Muscle of leg (tissue), 11 donors: ENCODE measurements around the gene FGFBP1. TPM values are rescaled to one million over a fixed set of nuclear protein-coding genes. Genes with fewer than 3 reads are reported as not detected.

Experiments used
- DNase-seq: peaks from one replicate; pipeline ENCODE4 v3.0.0; 2013
- H3K27ac ChIP-seq: one replicate; pipeline ENCODE4 v1.5.1; 2013; ENCODE audit warnings: mild to moderate bottlenecking, low read length, control low read depth
- H3K27me3 ChIP-seq: one replicate; pipeline ENCODE4 v1.6.1; 2013; ENCODE audit warnings: low read length; ENCODE audit not compliant: control insufficient read depth, insufficient read depth
- H3K36me3 ChIP-seq: one replicate; pipeline ENCODE4 v1.6.1; 2013; ENCODE audit warnings: low read length; ENCODE audit not compliant: control insufficient read depth, insufficient read depth
- H3K4me1 ChIP-seq: one replicate; pipeline ENCODE4 v1.6.1; 2013; ENCODE audit warnings: low read length; ENCODE audit not compliant: control insufficient read depth, insufficient read depth
- H3K4me3 ChIP-seq: one replicate; pipeline ENCODE4 v1.5.1; 2013; ENCODE audit warnings: low read length, control low read depth
- H3K9me3 ChIP-seq: replicated peaks from 2 replicates; pipeline ENCODE4 v1.6.1; 2013; ENCODE audit warnings: low read depth, low read length; ENCODE audit not compliant: control insufficient read depth
- WGBS: methylation state at CpG from one replicate; pipeline ENCODE4 v1.1.5; 2013; ENCODE audit warnings: missing lambda C conversion rate; ENCODE audit not compliant: insufficient coverage; 5-methylcytosine and 5-hydroxymethylcytosine counted together
- polyA plus RNA-seq, 8 donors: library from polyadenylated mRNA; unstranded; fragments of 120-200 nt; gene quantifications; one replicate each; pipeline versions ENCODE4 v1.2.1 to v1.2.3, GENCODE V29; 2013; ENCODE audit warnings: inconsistent platforms in 1 of 8, low replicate concordance in 1 of 8; ENCODE audit not compliant: insufficient read length in 8 of 8, insufficient read depth in 1 of 8
- total RNA-seq: library from RNA; stranded (reverse); fragments of 120-200 nt; gene quantifications from one replicate; pipeline ENCODE4 v1.2.4, GENCODE V29; 2013

The FGFBP1 gene
- total and polyA plus RNA-seq, 9 donors = 0.15 to 0.28 TPM; not detected in 7

- Histone ChIP-seq H3K27ac (no peak overlapping the region), H3K4me3 (no peak overlapping the region), H3K27me3 (no peaks in the 10 kb centered on the region), H3K9me3 (peaks cover 5% of the 10 kb centered on the region), H3K36me3 (peaks cover 3% of the 10 kb centered on the region), H3K4me1 (peaks cover 13% of the 10 kb centered on the region)
- WGBS = 60% methylated on average over 4 of the region's 5 CpGs
- DNase-seq = no peak
Observed at GRCh38 chr4:15964159-15964558, 25.6 kb upstream of the FGFBP1 start.

- DNase-seq = no peak
- no CpG with 5 or more reads among the region's 4 CpGs for WGBS
- Histone ChIP-seq H3K27me3 (no peaks in the 10 kb centered on the region), H3K27ac (no peak overlapping the region), H3K4me3 (no peak overlapping the region), H3K36me3 (peaks cover 3% of the 10 kb centered on the region), H3K4me1 (peaks cover 13% of the 10 kb centered on the region), H3K9me3 (peaks cover 5% of the 10 kb centered on the region)
Observed at GRCh38 chr4:15963576-15963975, 25.0 kb upstream of the FGFBP1 start.

GRCh38 chr4:15963001-15963451, 24.5 kb upstream of the FGFBP1 start, which contains the start of gene FGFBP2:
FGFBP2 (minus strand) TSS chr4:15963175; CDS start chr4:15963129, 46 bp downstream.
- H3K36me3 ChIP-seq = peaks cover 3% of the 10 kb centered on the region
- 55% methylated on average over 8 of the region's 9 CpGs for WGBS
- H3K27me3 ChIP-seq = no peaks in the 10 kb centered on the region
- no peak within 1 kb of the TSS for H3K27ac ChIP-seq
- H3K9me3 ChIP-seq = peaks cover 5% of the 10 kb centered on the region
- H3K4me1 ChIP-seq = peaks cover 13% of the 10 kb centered on the region
- no peak within 1 kb of the TSS for H3K4me3 ChIP-seq
- DNase-seq = peak; percentile 36

- H3K27me3 ChIP-seq = no peaks in the 10 kb centered on the region
- peaks cover 3% of the 10 kb centered on the region for H3K36me3 ChIP-seq
- WGBS = 92% methylated on average over 2 of the region's 16 CpGs
- H3K27ac ChIP-seq = no peak overlapping the region
- H3K4me1 ChIP-seq = peaks cover 13% of the 10 kb centered on the region
- peak; percentile 51 for DNase-seq
- peaks cover 5% of the 10 kb centered on the region for H3K9me3 ChIP-seq
- no peak overlapping the region for H3K4me3 ChIP-seq
Observed at GRCh38 chr4:15961781-15962510, 23.4 kb upstream of the FGFBP1 start.

GRCh38 chr4:15958562-15958961, 20.0 kb upstream of the FGFBP1 start:
- WGBS = no CpG with 5 or more reads among the region's 2 CpGs

GRCh38 chr4:15956179-15956850, 17.8 kb upstream of the FGFBP1 start:
- Histone ChIP-seq H3K4me3 (no peak overlapping the region), H3K27ac (no peak overlapping the region), H3K9me3 (no peaks in the 10 kb centered on the region), H3K27me3 (no peaks in the 10 kb centered on the region), H3K36me3 (no peaks in the 10 kb centered on the region), H3K4me1 (no peaks in the 10 kb centered on the region)
- 51% methylated on average over 8 of the region's 9 CpGs for WGBS
- DNase-seq = peak; percentile 54

More at GRCh38 chr4:15958562-15958961, 20.0 kb upstream of the FGFBP1 start:
- H3K27me3 ChIP-seq = no peaks in the 10 kb centered on the region
- H3K36me3 ChIP-seq = no peaks in the 10 kb centered on the region
- H3K4me3 ChIP-seq = no peak overlapping the region
- H3K4me1 ChIP-seq = peaks cover 13% of the 10 kb centered on the region
- no peak for DNase-seq
- no peaks in the 10 kb centered on the region for H3K9me3 ChIP-seq
- no peak overlapping the region for H3K27ac ChIP-seq

GRCh38 chr4:15955670-15956069, 17.1 kb upstream of the FGFBP1 start:
- Histone ChIP-seq H3K27ac (no peak overlapping the region), H3K36me3 (no peaks in the 10 kb centered on the region), H3K27me3 (no peaks in the 10 kb centered on the region), H3K9me3 (no peaks in the 10 kb centered on the region), H3K4me1 (no peaks in the 10 kb centered on the region), H3K4me3 (no peak overlapping the region)
- WGBS = 69% methylated on average over 2 of the region's 3 CpGs
- DNase-seq = no peak

GRCh38 chr4:15953625-15954024, 15.1 kb upstream of the FGFBP1 start:
- H3K9me3 ChIP-seq = no peaks in the 10 kb centered on the region
- no peak overlapping the region for H3K4me3 ChIP-seq
- no peaks in the 10 kb centered on the region for H3K36me3 ChIP-seq
- WGBS = 96% methylated on average over 2 of the region's 5 CpGs
- H3K27ac ChIP-seq = no peak overlapping the region
- H3K4me1 ChIP-seq = no peaks in the 10 kb centered on the region
- H3K27me3 ChIP-seq = no peaks in the 10 kb centered on the region
- DNase-seq = no peak

GRCh38 chr4:15951781-15952180, 13.2 kb upstream of the FGFBP1 start:
- Histone ChIP-seq H3K27ac (no peak overlapping the region), H3K36me3 (no peaks in the 10 kb centered on the region), H3K9me3 (no peaks in the 10 kb centered on the region), H3K4me3 (no peak overlapping the region), H3K4me1 (no peaks in the 10 kb centered on the region), H3K27me3 (no peaks in the 10 kb centered on the region)
- DNase-seq = no peak

GRCh38 chr4:15948826-15949225, 10.3 kb upstream of the FGFBP1 start:
- H3K27me3 ChIP-seq = no peaks in the 10 kb centered on the region
- no peaks in the 10 kb centered on the region for H3K4me1 ChIP-seq
- WGBS = 77% methylated on average over 6 of the region's 9 CpGs
- no peak overlapping the region for H3K4me3 ChIP-seq
- no peaks in the 10 kb centered on the region for H3K36me3 ChIP-seq
- no peak overlapping the region for H3K27ac ChIP-seq
- DNase-seq = no peak
- no peaks in the 10 kb centered on the region for H3K9me3 ChIP-seq
